ENCODE results near the gene ANKRD26.

DNA sequence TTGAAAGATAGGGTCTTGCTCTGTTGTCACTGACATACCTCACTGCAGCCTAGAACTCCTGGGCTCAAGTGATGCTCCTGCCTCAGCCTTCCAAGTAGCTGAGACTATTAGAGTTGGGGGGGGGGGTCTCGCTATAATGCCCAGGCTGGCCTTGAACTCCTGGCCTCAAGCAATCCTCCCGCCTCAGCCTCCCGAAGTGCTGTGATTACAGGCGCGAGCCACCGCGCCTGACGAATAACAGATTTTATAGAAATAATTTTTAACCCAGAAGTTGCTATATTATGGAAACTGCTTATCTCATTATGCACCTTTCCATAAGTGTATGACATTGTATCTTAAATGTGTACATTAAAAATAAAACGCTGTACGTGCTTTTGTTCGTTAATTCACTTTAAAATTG, 846 bp downstream of the ANKRD26 start:
- TF ChIP-seq, protein P1, sequence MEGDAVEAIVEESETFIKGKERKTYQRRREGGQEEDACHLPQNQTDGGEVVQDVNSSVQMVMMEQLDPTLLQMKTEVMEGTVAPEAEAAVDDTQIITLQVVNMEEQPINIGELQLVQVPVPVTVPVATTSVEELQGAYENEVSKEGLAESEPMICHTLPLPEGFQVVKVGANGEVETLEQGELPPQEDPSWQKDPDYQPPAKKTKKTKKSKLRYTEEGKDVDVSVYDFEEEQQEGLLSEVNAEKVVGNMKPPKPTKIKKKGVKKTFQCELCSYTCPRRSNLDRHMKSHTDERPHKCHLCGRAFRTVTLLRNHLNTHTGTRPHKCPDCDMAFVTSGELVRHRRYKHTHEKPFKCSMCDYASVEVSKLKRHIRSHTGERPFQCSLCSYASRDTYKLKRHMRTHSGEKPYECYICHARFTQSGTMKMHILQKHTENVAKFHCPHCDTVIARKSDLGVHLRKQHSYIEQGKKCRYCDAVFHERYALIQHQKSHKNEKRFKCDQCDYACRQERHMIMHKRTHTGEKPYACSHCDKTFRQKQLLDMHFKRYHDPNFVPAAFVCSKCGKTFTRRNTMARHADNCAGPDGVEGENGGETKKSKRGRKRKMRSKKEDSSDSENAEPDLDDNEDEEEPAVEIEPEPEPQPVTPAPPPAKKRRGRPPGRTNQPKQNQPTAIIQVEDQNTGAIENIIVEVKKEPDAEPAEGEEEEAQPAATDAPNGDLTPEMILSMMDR (IDR thresholded peaks at IDR 0.05), result no peak
- no peak for TF ChIP-seq POLR2A (IDR thresholded peaks at IDR 0.05)

All from right lobe of liver (tissue), 4 donors.